ENCODE measurements around the gene KCNQ1. TPM values are rescaled to one million over a fixed set of nuclear protein-coding genes. Genes with fewer than 3 reads are reported as not detected.

Gene KCNQ1
- total and polyA plus RNA-seq, 2 donors (not counting 3 experiments of a cell fraction or from before 2014, with no cell fraction given) = 0.07 to 0.09 TPM

- Histone ChIP-seq H3K27ac (ENCODE audit: insufficient read depth, low read depth, low read length) (no peak overlapping the region), H3K79me2 (ENCODE audit: control insufficient read depth, insufficient read depth, low read length) (no peaks in the 10 kb centered on the region), H3K27me3 (ENCODE audit: control insufficient read depth in 2 of 2, insufficient read depth in 2 of 2, low read length in 2 of 2) (peaks cover 9 to 16% of the 10 kb centered on the region in 2 experiments), H2AFZ (ENCODE audit: low read depth, low read length) (no peak overlapping the region), H3K4me3 (replicated peaks in 1 of 3; ENCODE audit: insufficient read depth in 1 of 3, low read depth in 1 of 3, low read length in 3 of 3) (no peak overlapping the region), H3K9ac (replicated peaks; ENCODE audit: extremely low read depth, insufficient read depth, low read length) (no peak overlapping the region), H3K4me1 (ENCODE audit: control insufficient read depth, extremely low read depth, insufficient read depth, low read length) (no peaks in the 10 kb centered on the region), H3K4me2 (ENCODE audit: insufficient read depth, low read length) (no peak overlapping the region), H3K9me1 (replicated peaks; ENCODE audit: control insufficient read depth, extremely low read depth, insufficient read depth, low read length) (no peaks in the 10 kb centered on the region), H3K9me3 (replicated peaks; ENCODE audit: control insufficient read depth, insufficient read depth, low read length) (no peaks in the 10 kb centered on the region), H4K20me1 (replicated peaks; ENCODE audit: control insufficient read depth, extremely low read depth, insufficient read depth, low read length) (no peaks in the 10 kb centered on the region), H3K36me3 (ENCODE audit: control insufficient read depth in 2 of 2, extremely low read depth in 1 of 2, insufficient read depth in 2 of 2, low read length in 2 of 2) (no peaks in the 10 kb centered on the region)
- BruUV-seq (replicated peaks) = no TSS peak
- dilution Hi-C loops (cut with MboI; ENCODE audit: extremely low pct_ligation_motif_present, low sequenced_read_pairs) (no loop called here), intact Hi-C loops (cut with micrococcal nuclease) (no loop called here)
- ChIA-PET CTCF (no interaction called here), POLR2A (no interaction called here)
- DNase-seq (ENCODE audit: low read depth, low spot score) = no peak
- FAIRE-seq = no peak
- TF ChIP-seq CTCF (IDR thresholded peaks at IDR 0.05; ENCODE audit: extremely low read depth in 1 of 2, insufficient read depth in 1 of 2, low read depth in 1 of 2, low read length in 2 of 2) (no peak), MAX (IDR thresholded peaks at IDR 0.05; ENCODE audit: insufficient read depth, insufficient read length) (no peak), EZH2 (IDR thresholded peaks at IDR 0.05; ENCODE audit: borderline replicate concordance, low read depth, low read length, severe bottlenecking) (no peak), GATA2 (IDR thresholded peaks at IDR 0.05; ENCODE audit: insufficient read depth, insufficient read length, low read depth, low read length) (no peak)
Observed at GRCh38 chr11:2827256-2827655, 382.4 kb downstream of the KCNQ1 start.

- intact Hi-C loops (cut with micrococcal nuclease) = no loop called here
- Histone ChIP-seq H3K9me1 (replicated peaks; ENCODE audit: control insufficient read depth, extremely low read depth, insufficient read depth, low read length) (no peaks in the 10 kb centered on the region), H3K4me1 (ENCODE audit: control insufficient read depth, extremely low read depth, insufficient read depth, low read length) (no peaks in the 10 kb centered on the region), H3K9ac (replicated peaks; ENCODE audit: extremely low read depth, insufficient read depth, low read length) (no peak overlapping the region), H3K9me3 (replicated peaks; ENCODE audit: control insufficient read depth, insufficient read depth, low read length) (no peaks in the 10 kb centered on the region), H3K27me3 (ENCODE audit: control insufficient read depth in 2 of 2, insufficient read depth in 2 of 2, low read length in 2 of 2) (peaks cover 9 to 16% of the 10 kb centered on the region in 2 experiments), H4K20me1 (replicated peaks; ENCODE audit: control insufficient read depth, extremely low read depth, insufficient read depth, low read length) (no peaks in the 10 kb centered on the region), H3K4me2 (ENCODE audit: insufficient read depth, low read length) (no peak overlapping the region), H3K4me3 (replicated peaks in 1 of 3; ENCODE audit: insufficient read depth in 1 of 3, low read depth in 1 of 3, low read length in 3 of 3) (no peak overlapping the region), H3K36me3 (ENCODE audit: control insufficient read depth in 2 of 2, extremely low read depth in 1 of 2, insufficient read depth in 2 of 2, low read length in 2 of 2) (no peaks in the 10 kb centered on the region), H3K27ac (ENCODE audit: insufficient read depth, low read depth, low read length) (no peak overlapping the region), H2AFZ (ENCODE audit: low read depth, low read length) (no peak overlapping the region), H3K79me2 (ENCODE audit: control insufficient read depth, insufficient read depth, low read length) (no peaks in the 10 kb centered on the region)
- CTCF ChIA-PET = no interaction called here
- DNase-seq (ENCODE audit: low read depth, low spot score) (no peak), FAIRE-seq (no peak)
- POLR2A ChIA-PET = no interaction called here
- BruUV-seq (replicated peaks) = no TSS peak
- no peak for TF ChIP-seq POLR2A (IDR thresholded peaks at IDR 0.05; ENCODE audit: low read depth, low read length)
- TF ChIP-seq EZH2 (IDR thresholded peaks at IDR 0.05; ENCODE audit: borderline replicate concordance, low read depth, low read length, severe bottlenecking) = no peak
- no peak for TF ChIP-seq MAX (IDR thresholded peaks at IDR 0.05; ENCODE audit: insufficient read depth, insufficient read length)
- no peak for TF ChIP-seq JUN (IDR thresholded peaks at IDR 0.05; ENCODE audit: borderline replicate concordance, insufficient read depth, insufficient read length, low read depth)
- TF ChIP-seq POLR2AphosphoS5 (IDR thresholded peaks at IDR 0.05; ENCODE audit: insufficient read depth, low read depth, low read length) = no peak
- TF ChIP-seq CTCF (IDR thresholded peaks at IDR 0.05; ENCODE audit: extremely low read depth in 1 of 2, insufficient read depth in 1 of 2, low read depth in 1 of 2, low read length in 2 of 2) = no peak
- TF ChIP-seq MYC (IDR thresholded peaks at IDR 0.05; ENCODE audit: low read depth, low read length) = no peak
- TF ChIP-seq FOS (IDR thresholded peaks at IDR 0.05; ENCODE audit: borderline replicate concordance, insufficient read depth, low read length) = no peak
- no peak for TF ChIP-seq GATA2 (IDR thresholded peaks at IDR 0.05; ENCODE audit: insufficient read depth, insufficient read length, low read depth, low read length)
- dilution Hi-C loops (cut with MboI; ENCODE audit: extremely low pct_ligation_motif_present, low sequenced_read_pairs) = no loop called here
Observed at GRCh38 chr11:2827792-2828191, 383.0 kb downstream of the KCNQ1 start.
